GM03348 (cell line): ENCODE data around the gene ORAI2.

Experiments
- DNase-seq: peaks from one replicate; pipeline ENCODE4 v3.0.0; 2012; ENCODE audit warnings: low spot score

Gene ORAI2

GRCh38 chr7:102415685-102416225, 17.6 kb upstream of the ORAI2 start:
- no peak for DNase-seq

GRCh38 chr7:102416406-102416805, 17.0 kb upstream of the ORAI2 start:
- no peak for DNase-seq

- DNase-seq: no peak
Observed at GRCh38 chr7:102417105-102417504, 16.3 kb upstream of the ORAI2 start.

DNA sequence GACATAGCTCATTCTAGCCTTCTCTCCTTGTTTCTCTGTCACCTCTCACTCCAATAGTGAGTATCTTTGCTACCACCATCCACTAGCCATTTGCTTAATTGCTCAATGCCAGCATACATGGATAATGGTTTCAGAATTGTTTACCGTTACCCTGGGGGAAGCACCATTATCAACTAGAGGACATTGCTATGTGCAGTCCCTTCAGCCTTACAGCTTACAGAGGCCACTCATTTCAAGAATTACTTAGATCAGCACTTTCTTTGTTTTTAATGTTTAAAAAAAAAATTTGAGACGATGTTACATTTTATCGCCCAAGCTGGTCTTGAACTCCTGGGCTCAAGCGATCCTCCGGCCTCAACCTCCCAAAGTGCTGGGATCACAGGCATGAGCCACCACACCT, 14.8 kb upstream of the ORAI2 start:
- DNase-seq: no peak

- no peak for DNase-seq
Observed at GRCh38 chr7:102421706-102422240, 11.6 kb upstream of the ORAI2 start.

DNA sequence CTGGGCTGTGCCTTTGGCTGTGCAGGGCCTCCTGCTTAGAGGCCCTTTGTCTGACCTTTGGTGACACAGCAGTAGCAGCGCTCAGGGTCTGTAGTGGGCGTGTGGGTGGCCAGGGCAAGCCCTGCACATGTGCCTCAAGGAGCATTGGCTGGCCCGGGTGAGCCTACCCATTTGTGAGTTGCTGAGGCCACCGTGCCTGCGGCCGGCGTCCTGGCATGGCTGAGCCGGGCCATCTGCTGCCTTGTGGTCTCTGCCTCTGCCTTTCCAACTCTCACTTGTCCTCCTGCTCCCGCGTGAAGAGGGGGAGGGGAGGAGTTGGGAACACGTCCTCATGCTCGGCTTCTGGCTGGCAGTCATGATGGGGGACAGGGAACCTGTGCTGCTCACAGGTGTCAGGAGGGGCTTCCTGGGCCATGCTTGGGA, 9.2 kb upstream of the ORAI2 start:
- no peak for DNase-seq

DNA sequence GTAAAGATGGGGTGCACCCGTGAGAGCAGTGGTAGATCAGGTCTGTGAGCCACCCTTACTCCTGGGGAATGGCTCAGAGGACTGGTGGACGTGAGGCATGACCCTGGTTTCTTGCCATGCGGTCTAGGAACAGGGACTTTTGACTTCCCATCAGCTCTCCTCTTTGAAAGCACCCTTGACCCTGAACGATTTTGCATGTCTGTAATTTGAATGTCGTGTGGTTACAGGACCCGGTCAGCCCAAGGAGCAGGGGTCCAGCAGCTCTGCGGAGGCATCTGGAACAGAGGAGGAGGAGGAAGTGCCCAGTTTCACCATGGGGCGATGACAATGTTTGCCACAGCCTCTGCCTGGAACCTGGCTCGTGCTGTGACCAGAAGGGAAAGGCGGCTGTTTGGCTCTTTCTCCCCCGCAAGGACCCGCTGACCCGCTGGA, 8.6 kb upstream of the ORAI2 start:
- DNase-seq: no peak

GRCh38 chr7:102425639-102426267, 7.6 kb upstream of the ORAI2 start:
- DNase-seq: no peak

DNA sequence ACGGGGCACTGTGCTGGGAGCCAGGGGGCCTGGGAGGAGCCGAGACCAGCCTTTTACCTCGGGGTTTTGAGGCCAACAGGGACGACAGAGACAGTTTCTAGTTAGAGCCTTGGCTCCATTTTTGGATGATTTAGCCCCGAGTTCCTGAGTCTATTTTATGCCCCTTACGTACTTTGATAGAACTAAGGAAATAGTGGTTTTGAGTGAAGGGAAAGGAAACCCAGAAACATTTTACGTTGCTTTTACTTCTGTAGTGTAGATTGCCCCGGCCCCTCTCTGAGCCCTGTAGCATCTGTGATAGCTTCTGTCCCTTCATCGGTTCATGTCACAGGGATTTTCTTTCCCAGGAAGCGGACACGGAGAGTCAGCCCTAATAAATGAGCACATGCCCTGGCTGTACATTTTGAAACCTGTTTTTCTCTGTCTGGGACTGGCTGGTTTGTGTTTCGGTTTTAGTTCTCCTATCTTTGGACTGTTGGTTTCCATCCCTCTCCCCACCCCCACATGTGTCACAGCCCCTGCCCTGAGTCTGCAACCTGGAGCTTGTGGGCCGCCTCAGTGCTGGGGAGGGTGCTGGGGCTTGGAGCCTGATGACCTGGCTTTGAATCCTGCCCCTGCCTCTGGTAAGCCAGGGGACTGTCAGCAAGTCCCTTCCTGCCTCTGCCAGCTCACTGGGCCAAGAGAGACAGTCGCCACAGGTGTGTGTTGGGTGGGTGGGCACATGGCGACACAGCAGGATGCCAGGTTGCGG, 6.9 kb upstream of the ORAI2 start:
- no peak for DNase-seq

DNA sequence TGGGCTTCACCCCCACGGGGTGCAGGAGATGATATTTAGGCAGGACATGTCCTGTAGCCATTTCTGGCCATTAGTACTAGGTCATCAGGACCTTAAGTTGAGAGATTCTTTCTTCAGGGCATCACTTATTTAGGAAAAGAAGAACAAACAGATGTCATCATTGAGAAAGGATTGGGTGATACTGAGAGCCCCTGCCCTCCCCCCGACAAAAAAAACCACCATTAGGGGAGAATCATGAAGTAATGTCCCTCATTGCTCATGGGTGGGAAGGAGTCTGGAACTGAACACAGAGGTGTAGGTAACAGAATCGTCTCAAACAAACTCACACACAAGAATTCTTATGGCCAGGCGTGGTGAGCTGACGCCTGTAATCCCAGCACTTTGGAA, 6.4 kb upstream of the ORAI2 start:
- DNase-seq: no peak

GRCh38 chr7:102429141-102429899, 4.1 kb upstream of the ORAI2 start:
- DNase-seq: no peak

GRCh38 chr7:102431617-102432298, 1.6 kb upstream of the ORAI2 start:
- DNase-seq: no peak

GRCh38 chr7:102432442-102433218, 745 bp upstream of the ORAI2 start:
- peak; percentile 45 for DNase-seq

GRCh38 chr7:102434039-102434486, 688 bp downstream of the ORAI2 start:
- no peak for DNase-seq

GRCh38 chr7:102436118-102436517, 2.7 kb downstream of the ORAI2 start:
- DNase-seq: no peak

GRCh38 chr7:102439963-102440795, 6.8 kb downstream of the ORAI2 start:
- DNase-seq: peak; percentile 76

DNA sequence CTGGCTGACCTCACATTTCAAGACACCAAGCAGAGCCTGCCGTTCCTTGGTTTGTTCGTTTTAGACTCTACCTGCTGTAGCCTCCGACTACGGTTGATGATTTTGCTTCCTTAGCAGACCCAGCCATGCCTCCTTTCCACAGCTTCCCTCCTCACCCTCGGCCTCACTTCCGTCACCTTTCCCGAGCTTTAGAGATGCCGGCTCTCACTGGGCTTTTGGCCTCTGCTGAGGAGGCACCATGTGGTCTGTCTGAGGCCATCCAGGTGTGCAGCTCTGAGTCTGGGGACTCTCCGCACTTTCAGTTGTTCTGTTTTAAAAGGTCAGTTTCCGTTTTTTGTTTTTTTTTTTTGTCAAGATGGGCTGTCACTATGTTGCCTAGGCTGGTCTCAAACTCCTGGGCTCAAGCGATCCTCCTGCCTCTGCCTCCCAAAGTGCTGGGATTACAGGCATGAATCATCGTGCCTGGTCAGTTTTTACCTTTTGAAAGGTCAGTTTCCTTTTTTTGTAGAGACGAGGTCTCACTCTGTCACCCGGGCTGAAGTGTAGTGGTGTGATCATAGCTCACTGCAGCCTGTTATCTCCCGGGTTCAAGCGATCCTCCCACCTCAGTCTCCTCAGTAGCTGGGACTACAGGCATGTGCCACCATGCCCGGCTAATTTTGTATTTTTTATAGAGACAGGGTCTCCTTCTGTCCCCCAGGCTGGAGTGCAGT, 11.7 kb downstream of the ORAI2 start:
- no peak for DNase-seq

DNA sequence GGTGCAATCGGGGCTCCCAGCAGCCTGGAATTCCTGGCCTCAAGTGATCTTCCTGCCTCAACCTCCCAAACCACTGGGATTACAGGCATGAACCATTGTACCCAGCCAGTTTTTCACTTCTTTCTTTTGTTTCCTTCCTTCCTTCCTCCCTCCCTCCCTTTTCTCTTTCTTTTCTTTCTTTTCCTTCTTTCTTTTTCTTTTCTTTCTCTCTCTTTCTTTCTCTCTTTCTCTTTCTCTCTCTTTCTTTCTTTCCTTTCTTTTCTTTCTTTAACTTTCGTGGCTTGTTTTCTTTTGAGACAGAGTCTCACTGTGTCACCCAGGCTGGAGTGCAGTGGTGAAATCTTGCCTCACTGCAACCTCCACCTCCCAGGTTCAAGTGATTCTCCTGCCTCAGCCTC, 12.3 kb downstream of the ORAI2 start:
- no peak for DNase-seq

- no peak for DNase-seq
Observed at GRCh38 chr7:102446387-102447156, 13.2 kb downstream of the ORAI2 start.
